Measurements from ENCODE around the gene TMEM175. TPM values are rescaled to one million over a fixed set of nuclear protein-coding genes. Genes with fewer than 3 reads are reported as not detected.
"Not testable (repeated sequence)": the region's sequence is repeated elsewhere in the genome, so short reads cannot be mapped to it uniquely, and the experiment has no call there.

The TMEM175 gene
- total RNA-seq, 1 donor from 2014 or later: 22.7 TPM

DNA sequence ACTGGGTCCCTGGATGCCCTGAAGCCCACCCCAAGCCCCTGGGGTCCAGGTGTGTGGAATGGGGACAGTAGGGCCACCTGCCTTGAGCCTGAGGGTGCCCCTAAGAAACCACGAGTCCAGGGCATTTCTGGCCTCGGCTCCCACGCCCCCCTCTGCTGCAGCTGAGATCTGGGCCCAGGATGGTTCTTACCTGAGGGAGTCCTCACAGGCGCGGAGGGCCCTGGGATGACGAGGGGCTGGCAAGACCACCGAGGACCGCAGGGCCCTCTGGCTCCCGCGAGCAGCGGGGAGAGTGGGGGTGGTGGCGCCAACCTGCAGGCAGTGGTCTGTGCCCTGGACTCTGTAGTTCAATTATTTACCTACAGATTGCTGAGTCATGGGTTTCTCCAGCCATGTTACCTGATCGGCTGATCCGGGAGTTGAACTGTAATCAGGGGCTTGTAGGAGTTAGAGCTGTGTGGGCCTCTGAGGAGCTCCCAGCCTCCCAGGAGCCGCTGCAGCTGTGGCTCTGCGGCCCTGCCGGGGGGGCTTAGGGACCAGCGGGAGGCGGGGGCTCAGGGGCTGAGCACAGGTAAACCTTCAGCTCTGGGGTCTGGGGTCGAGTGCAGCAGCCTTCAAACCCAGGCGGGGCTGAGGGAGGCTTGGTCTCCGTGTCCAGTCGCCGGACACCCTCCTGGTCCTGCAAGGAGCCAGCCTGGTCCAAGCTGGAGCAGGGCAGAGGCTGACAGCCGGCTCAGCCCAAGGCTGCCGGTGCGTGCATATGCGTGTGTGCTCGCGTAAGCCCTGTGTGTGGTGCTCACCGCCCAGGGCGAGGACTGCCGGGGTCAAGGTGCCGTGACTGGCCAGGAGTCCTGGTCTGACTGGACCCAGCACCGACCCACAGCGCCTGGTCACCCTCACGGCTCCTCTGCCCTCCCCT lies 61.1 kb downstream of the TMEM175 start, which contains the start of gene SLC26A1:
SLC26A1 (minus strand) TSS at position 294 of the 919 bp plus-strand sequence. CDS start 1,701 bp downstream, outside the sequence.
- DNase-seq (ENCODE audit: low spot score): no peak
- intact Hi-C loops (cut with DNase I): no loop called here

DNA sequence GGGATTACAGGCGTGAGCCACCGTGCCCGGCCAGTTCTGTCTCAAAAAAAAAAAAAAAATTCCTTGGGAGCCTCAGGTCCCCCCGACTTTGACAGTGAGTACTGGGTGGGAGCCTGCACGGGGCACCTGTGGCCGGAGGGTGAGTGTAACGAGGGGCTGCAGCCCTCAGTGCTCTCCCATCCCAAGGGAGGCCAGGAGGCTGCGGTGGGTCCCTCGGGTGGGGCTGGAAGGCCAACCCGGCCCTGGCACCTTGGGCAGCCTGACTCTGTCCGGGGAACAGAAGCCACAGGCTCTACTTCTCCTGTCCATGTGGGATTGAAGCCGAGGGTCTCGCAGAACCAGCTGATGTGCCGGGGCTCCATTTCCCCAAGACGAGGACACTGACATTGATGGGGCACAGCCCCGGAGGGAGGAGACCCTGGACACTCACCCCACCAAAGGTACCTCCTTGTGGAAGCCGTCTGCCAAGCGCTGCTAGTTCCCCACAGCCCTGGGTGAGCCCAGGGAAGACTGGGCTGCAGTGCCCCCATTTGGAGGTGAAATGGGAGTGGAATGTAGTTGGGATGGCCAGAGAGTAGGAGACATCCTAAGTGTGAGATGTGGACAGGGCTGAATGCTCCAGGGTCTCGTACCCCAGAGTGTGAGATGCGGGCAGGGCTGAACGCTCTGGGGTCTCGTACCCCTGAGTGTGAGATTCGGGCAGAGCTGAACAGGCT lies 63.2 kb downstream of the TMEM175 start:
- intact Hi-C loops (cut with DNase I): no loop called here
- DNase-seq (ENCODE audit: low spot score): no peak

DNA sequence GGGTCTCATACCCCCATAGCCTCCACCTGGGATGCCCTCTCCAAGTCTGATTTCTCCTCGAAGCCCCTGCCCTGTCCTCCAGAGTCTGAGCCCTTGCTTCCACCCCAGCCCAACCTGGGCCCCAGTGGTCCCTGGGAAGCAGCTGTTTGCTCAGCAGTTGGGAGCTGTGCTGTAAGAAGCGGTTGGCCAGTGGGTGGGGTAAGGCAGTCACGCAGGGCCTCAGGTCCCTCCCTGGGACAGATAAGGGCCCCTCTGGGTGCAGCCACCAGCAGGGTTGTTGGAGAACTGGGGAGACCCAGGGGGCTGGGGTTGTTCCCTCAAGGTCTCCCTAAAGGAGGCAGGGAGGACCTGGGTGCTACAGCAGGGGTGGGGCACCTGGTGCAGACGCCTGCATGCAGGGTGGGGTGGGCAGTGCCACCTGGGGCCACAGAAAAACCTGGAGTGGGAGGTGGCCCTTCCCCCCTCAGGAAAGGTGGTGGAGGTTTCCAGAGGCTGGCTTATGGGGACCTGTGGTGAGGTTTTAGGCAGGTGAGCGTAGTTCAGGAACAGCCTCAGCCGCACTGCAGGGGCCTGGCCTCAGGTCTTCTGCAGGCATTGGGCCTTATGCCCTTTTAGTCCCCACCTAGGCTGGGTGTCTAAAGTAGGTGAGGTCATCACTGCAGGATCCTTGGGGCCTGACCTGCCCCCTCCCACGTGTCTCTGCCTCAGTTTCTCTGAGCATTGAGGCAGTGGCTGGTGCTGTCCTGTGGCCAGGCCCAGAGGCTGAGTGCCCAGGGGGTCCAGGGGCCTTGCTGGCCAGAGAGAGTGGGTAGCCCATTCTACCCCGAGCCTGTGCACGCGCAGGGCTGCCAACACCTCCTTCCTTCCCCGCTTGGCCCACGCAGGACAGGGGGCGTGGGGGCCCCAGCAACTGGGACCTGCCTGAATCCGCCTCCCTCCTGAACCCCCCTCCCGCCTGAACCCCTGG lies 64.1 kb downstream of the TMEM175 start:
- intact Hi-C loops (cut with DNase I): no loop called here
- DNase-seq (ENCODE audit: low spot score): no peak

DNA sequence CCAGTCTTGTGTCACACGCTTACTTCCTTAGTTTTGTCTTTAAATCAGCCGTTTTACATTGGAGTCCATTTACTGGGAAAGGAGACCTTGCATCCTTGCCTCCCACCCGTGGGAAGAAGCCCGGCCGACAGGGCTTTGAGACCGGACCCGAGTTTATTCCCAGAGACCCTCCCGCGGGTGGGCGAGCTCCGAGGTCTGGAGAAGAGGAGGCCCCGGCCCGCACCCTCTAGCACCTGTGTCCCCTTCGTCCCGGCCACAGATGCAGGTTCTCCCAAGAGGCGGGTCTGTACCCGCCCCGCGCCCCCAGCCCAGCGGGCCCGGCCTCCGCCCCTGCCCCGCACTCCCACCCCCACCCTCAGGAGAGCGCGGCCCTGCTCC lies 64.7 kb downstream of the TMEM175 start:
- DNase-seq (ENCODE audit: low spot score): no peak
- intact Hi-C loops (cut with DNase I): no loop called here

DNA sequence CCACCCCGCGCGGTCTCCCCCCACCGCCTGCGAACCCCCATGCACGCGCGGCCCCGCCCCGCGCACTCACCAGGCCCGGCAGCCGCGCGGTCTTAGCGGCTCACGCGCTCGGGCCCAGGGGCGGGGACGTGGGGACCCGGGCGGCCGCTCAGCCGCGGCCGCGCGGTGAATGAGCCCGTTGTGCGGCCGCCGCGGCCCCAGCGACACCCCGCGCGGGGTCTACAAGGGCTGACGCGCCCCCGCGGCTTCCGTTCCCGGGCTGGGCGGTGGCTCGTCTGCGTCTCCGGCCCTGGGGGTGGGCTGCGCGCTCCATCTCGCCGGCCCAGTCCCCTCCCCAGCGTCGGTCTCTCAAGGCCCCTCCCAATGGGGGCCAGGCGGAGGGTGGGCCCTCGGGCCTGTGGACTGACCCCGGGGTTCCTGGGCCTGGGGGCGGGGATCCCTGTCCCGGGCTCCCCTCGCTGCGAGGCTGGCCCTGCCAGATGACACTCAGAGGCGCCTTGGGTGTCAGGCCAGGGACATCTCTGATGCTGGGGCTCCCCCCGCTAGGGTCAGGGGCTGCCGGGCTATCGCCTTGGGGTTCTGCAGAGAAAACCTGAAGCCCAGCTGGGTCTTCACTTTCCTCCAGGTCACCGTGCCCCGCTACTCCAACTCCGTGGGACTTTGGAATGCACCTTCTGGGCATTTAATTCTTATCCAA lies 65.3 kb downstream of the TMEM175 start:
- intact Hi-C loops (cut with DNase I): no loop called here
- no peak for DNase-seq (ENCODE audit: low spot score)

DNA sequence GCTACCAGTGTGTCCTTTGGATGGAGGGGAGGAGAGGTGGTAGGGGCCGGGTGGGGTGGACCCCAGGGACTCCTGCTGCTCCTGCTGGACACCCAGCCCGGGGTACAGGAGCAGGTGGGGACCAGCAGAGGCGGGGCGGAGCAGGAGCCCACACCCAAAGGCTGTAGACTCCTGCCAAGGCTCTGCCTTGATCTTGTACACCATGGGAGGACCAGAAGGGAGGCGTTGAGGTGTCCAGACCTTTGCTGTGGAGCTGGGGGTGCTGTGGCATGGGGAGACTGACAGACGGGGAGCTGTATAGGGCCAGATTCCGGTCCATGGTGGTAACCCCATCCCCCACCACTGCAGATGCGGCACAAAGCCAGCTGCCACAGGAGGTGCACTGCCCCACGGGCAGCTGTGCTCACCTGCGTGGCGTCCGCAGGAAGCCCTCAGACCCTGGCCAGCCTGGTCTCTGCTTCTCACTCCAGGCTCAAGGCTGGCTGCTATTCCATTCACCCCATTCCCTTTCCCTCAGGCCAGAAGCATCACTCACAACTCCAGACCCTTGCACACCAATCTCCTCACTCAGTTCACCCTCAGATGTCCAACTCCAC lies 65.9 kb downstream of the TMEM175 start:
- intact Hi-C loops (cut with DNase I): no loop called here
- no peak for DNase-seq (ENCODE audit: low spot score)

DNA sequence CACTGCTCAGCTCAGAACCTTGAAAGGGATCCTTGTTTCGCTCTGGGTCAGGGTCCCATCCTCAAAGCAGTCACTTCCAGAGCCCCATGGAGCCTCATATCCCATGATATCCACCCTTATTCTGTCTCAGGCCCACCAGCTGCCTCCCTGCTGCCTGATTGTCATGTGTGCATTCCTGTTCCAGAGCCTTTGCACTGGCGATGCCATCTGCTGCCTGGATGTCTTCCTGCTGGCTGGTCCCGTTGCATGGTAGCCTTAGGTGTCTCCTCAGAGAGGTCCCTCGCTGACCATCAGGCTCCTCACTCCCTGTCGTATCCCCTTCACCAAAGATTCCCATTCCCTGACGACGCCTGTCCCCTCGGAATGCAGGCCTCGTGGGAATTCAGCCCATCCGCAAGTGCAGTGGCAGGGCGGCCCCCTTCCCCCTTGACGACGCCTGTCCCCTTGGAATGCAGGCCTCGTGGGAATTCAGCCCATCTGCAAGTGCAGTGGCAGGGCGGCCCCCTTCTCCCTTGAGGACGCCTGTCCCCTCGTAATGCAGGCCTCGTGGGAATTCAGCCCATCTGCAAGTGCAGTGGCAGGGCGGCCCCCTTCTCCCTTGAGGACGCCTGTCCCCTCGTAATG lies 67.1 kb downstream of the TMEM175 start:
- DNase-seq (ENCODE audit: low spot score); intact Hi-C loops (cut with DNase I): not testable (repeated sequence)

DNA sequence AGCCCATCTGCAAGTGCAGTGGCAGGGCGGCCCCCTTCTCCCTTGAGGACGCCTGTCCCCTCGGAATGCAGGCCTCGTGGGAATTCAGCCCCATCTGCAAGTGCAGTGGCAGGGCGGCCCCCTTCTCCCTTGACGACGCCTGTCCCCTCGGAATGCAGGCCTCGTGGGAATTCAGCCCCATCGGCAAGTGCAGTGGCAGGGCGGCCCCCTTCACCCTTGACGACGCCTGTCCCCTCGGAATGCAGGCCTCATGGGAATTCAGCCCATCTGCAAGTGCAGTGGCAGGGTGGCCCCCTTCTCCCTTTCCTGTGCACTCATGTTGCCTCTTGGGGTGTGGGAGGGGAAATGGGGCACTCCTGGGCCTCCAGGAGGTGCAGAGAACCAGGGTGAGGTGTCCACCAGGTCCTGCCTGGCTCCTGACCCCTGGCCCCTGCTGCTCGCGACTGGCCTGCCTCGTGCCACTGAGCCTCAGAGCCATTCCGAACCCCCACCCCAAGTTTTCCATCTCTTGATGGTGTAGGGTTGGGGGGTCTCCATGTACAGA lies 67.7 kb downstream of the TMEM175 start:
- intact Hi-C loops (cut with DNase I): no loop called here
- DNase-seq (ENCODE audit: low spot score): no peak

DNA sequence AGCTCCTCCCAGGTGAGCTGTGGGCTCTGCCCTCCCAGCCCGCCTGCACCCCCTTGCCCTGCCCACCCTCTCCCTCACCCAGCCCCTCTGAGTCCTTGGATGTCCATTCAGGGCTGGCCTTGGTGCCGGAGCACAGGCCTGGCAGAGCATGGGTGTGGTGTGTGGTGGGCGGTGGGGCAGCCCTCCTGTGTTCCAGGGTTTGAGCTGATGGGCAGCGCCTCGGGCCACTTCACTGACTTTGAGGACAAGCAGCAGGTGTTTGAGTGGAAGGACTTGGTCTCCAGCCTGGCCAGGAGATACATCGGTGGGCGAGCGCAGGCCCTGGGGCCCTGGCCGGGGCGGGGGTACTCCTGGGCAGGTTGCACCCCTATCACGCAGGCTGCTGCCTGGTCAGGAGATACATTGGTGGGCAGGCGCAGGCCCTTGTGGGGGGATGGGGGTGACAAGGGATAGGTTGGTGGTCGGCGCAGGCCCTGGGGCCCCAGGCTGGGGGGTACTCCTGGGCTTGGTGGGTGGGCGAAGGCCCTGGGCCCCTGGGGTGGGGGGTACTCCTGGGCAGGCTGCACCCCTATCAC lies 68.5 kb downstream of the TMEM175 start:
- DNase-seq (ENCODE audit: low spot score): no peak
- intact Hi-C loops (cut with DNase I): no loop called here

DNA sequence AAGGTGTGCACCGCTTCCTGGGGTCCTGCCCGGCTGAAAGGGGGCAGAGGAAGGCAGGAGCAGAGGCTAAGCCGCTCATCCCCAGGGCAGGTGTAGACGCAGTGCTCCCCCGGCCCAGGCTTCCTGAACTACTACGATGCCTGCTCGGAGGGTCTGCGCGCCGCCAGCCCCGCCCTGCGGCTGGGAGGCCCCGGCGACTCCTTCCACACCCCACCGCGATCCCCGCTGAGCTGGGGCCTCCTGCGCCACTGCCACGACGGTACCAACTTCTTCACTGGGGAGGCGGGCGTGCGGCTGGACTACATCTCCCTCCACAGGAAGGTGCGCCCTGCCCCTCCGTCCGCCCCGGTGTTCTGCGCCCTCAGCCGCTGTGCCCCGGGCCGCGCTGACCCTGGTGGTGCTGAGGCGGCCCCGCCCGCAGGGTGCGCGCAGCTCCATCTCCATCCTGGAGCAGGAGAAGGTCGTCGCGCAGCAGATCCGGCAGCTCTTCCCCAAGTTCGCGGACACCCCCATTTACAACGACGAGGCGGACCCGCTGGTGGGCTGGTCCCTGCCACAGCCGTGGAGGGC lies 69.4 kb downstream of the TMEM175 start:
- intact Hi-C loops (cut with DNase I): no loop called here
- DNase-seq (ENCODE audit: low spot score): no peak

DNA sequence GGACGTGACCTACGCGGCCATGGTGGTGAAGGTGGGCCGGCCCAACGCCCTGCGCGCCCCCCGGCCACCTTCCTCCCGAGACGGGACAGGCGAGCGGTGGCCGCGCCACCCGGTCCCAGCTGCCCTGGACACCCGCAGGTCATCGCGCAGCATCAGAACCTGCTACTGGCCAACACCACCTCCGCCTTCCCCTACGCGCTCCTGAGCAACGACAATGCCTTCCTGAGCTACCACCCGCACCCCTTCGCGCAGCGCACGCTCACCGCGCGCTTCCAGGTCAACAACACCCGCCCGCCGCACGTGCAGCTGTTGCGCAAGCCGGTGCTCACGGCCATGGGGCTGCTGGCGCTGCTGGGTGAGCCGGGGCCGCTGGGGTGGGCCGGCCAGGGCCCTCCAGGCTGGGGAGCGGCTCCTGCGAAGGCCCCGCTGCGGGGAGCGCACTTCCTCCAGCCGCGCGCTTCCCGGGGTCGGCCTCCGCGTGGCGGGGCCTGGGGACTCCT lies 69.9 kb downstream of the TMEM175 start:
- intact Hi-C loops (cut with DNase I): no loop called here
- no peak for DNase-seq (ENCODE audit: low spot score)

DNA sequence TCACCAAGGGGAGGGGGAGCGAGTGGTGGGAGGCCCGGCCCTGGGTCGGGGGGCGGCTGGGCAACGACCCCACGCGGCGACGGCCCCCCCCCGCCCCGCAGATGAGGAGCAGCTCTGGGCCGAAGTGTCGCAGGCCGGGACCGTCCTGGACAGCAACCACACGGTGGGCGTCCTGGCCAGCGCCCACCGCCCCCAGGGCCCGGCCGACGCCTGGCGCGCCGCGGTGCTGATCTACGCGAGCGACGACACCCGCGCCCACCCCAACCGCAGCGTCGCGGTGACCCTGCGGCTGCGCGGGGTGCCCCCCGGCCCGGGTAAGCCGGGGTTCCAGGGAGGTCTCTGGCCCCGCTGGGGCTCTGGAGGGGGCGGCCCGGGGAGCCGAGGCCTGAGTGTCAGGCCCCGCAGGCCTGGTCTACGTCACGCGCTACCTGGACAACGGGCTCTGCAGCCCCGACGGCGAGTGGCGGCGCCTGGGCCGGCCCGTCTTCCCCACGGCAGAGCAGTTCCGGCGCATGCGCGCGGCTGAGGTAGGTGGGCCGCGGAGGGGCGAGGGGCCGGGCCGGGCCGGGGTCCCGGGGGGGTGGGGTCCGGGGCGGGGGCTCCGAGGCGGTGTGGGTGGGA lies 70.5 kb downstream of the TMEM175 start:
- intact Hi-C loops (cut with DNase I): no loop called here
- DNase-seq (ENCODE audit: low spot score): no peak

DNA sequence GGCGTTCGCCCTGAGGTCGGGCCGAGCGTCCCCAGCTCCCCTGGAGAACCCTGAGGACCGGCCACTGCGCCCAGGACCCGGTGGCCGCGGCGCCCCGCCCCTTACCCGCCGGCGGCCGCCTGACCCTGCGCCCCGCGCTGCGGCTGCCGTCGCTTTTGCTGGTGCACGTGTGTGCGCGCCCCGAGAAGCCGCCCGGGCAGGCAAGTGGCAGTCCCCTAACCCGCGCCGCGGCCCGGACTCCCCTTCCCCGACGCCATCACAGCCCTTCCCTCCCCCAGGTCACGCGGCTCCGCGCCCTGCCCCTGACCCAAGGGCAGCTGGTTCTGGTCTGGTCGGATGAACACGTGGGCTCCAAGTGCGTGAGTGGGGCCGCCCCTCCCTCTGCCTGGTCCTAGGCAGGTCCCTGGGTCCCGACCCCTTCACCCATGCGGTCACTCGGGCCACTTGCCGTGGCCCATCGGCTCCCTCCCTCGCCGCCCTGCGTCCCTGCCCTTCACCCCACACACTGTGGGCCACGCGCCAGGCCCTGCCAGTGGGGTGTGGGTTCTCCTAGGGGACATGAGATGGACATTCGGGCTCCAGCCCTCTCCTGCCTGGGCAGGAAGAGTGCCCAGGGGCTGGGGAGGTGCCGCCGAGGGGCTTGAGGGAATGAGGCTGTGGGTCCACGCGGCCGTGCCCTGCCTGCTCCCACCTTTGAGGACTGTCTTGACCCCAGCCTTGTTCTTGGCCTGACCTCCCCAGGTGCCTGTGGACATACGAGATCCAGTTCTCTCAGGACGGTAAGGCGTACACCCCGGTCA lies 71.2 kb downstream of the TMEM175 start:
- no peak for DNase-seq (ENCODE audit: low spot score)
- intact Hi-C loops (cut with DNase I): no loop called here

DNA sequence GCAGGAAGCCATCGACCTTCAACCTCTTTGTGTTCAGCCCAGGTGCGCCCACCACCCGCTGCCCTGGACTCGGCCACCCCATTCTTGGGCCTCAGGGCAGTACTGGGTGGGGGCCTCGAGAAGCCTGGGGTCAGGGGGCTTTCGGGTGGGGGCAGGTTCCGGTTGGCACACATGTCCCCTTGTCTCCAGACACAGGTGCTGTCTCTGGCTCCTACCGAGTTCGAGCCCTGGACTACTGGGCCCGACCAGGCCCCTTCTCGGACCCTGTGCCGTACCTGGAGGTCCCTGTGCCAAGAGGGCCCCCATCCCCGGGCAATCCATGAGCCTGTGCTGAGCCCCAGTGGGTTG lies 71.8 kb downstream of the TMEM175 start:
- intact Hi-C loops (cut with DNase I): no loop called here
- no peak for DNase-seq (ENCODE audit: low spot score)

DNA sequence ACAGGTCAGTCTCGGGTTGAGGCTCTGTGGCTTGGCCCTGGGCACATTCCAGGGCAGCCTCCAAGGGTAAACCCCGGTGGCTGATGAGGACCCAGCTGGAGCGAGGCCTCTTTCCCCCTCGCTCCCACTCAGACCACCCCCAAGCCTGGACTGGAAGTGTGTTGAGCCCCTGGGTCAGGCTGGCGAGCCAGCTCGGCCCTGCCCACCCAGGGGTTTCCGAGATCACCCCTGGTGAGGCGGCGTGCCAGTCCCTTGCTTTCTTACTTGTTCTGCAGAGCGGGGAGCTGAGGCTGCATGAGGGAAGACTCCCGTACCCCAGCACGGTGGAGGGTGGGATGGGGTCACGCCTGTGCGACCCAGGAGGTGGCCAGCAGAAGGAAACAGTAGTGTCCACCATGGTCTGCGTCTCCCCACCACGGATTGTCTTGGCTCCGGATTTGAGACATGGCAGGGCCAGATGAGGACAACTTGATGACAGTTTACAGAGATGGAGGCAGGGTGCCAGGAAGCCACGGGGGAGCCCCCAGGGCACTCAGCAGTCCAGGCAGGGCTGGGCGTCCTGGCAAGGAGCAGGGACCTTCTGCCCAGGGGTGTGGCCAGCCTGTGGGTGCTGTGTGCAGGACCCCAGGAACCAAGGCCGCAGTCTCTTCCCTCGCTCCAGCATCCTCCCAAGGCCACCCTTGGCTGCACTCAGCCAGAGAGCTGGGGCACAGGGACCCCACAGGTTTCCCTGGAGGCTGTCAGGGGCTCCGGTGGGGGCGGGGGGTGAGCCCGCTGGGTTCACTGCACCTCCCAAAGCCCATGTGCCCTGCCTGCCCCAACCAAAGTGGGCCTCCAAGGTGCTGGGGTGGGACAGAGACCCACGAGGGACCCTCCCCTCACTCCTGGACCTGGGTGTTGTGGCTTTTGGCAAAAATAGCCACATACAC lies 72.6 kb downstream of the TMEM175 start:
- no peak for DNase-seq (ENCODE audit: low spot score)
- intact Hi-C loops (cut with DNase I): loop anchor here (5.0 kb wide), 1 partner anchor 342 kb away; the partner anchor contains the start of gene UVSSA

Measured in cardiac septum (tissue), 1 donor.